ENCODE measurements around the gene TRIM59. TPM values are rescaled to one million over a fixed set of nuclear protein-coding genes. Genes with fewer than 3 reads are reported as not detected.

The TRIM59 gene
- polyA plus RNA-seq, 1 of the 3 experiments (the other 2 are of a cell fraction), result 4.1 TPM

- 76% methylated on average over 3 of the region's 3 CpGs for WGBS (ENCODE audit: low lambda C conversion rate)
- no peaks in the 10 kb centered on the region for H3K27me3 ChIP-seq (ENCODE audit: insufficient read depth)
- no peak overlapping the region for H2AFZ ChIP-seq (ENCODE audit: low read depth)
- H3K4me3 ChIP-seq (ENCODE audit: low read depth in 2 of 2, low read length in 1 of 2), result no peak overlapping the region
- peaks cover 52% of the 10 kb centered on the region for H3F3A ChIP-seq (replicated peaks; ENCODE audit: insufficient read depth)
- peak overlapping the region in 1 of 2 experiments; percentile 24; a peak in 3 of 4 replicates for H3K27ac ChIP-seq (ENCODE audit: low read depth in 2 of 2, low read length in 1 of 2)
- POLR2A ChIA-PET, result no interaction called here
- no peak overlapping the region for H3K4me2 ChIP-seq
- peaks cover 93% of the 10 kb centered on the region for H3K79me2 ChIP-seq (ENCODE audit: insufficient read depth)
- 0 out of 2 replicates have a peak, but pooled peaks cover 8% of the 10 kb centered on the region for H4K20me1 ChIP-seq (ENCODE audit: insufficient read depth)
- no peaks in the 10 kb centered on the region; the same call in 1 of the 2 replicates for H3K9me2 ChIP-seq
- H3K9me3 ChIP-seq, result no peaks in the 10 kb centered on the region
- no peak for TF ChIP-seq IRF3 (IDR thresholded peaks at IDR 0.05; ENCODE audit: low read depth, low read length)
- no peak for TF ChIP-seq RFX5 (IDR thresholded peaks at IDR 0.05; ENCODE audit: low read length)
- no peak for TF ChIP-seq MAX (IDR thresholded peaks at IDR 0.05; ENCODE audit: low read depth)
- TF ChIP-seq YY1 (IDR thresholded peaks at IDR 0.05; ENCODE audit: low read depth), result no peak
- TF ChIP-seq SIN3A (IDR thresholded peaks at IDR 0.05; ENCODE audit: borderline replicate concordance, low read depth, low read length), result no peak
- no peak for TF ChIP-seq REST (IDR thresholded peaks at IDR 0.05; ENCODE audit: low read depth, low read length)
- no peak for TF ChIP-seq GATA2 (CRISPR knock-in tag; IDR thresholded peaks at IDR 0.05)
- no peak for TF ChIP-seq PBX3 (IDR thresholded peaks at IDR 0.05)
- TF ChIP-seq TAF1 (IDR thresholded peaks at IDR 0.05; ENCODE audit: borderline replicate concordance, low read depth, low read length), result no peak
- TF ChIP-seq ELF1 (IDR thresholded peaks at IDR 0.05), result no peak
- TF ChIP-seq CHD2 (IDR thresholded peaks at IDR 0.05; ENCODE audit: low read length, partially characterized antibody), result no peak
- no peak for TF ChIP-seq NFIC (IDR thresholded peaks at IDR 0.05; ENCODE audit: borderline replicate concordance)
- TF ChIP-seq RCOR1 (IDR thresholded peaks at IDR 0.05; ENCODE audit: low read length), result no peak
- no peak for TF ChIP-seq FOXJ3 (CRISPR knock-in tag; IDR thresholded peaks at IDR 0.05)
- TF ChIP-seq CTCF (IDR thresholded peaks at IDR 0.05), result no peak
- no peak for TF ChIP-seq FOXM1 (IDR thresholded peaks at IDR 0.05; ENCODE audit: low read depth)
- TF ChIP-seq MXI1 (IDR thresholded peaks at IDR 0.05; ENCODE audit: low read depth, low read length), result no peak
- no peak for TF ChIP-seq NRF1 (IDR thresholded peaks at IDR 0.05; ENCODE audit: low read depth, low read length)
- peaks cover 0 to 4% of the 10 kb centered on the region in 2 experiments; a peak in 1 of 4 replicates for H3K4me1 ChIP-seq (ENCODE audit: control insufficient read depth in 1 of 2, insufficient read depth in 2 of 2, low read depth in 1 of 2, low read length in 1 of 2)
- CTCF ChIA-PET, result interaction anchor here (0.9 to 5.9 kb wide), 3 partner anchors 192 to 384 kb away, joined by 3 to 29 read pairs (median 5); partner anchors contain the start of gene C3orf80
- no peak for DNase-seq
- H3K9ac ChIP-seq, result no peak overlapping the region
- peaks cover 83 to 86% of the 10 kb centered on the region in 2 experiments for H3K36me3 ChIP-seq (replicated peaks in 1 of 2; ENCODE audit: control insufficient read depth in 1 of 2, insufficient read depth in 2 of 2, low read length in 1 of 2)
Measured at GRCh38 chr3:160417311-160417710, 32.3 kb downstream of the TRIM59 start.
